GM21390 (cell line): ENCODE measurements around the gene RRN3.
A peak's percentile ranks its signal among the peaks of the same experiment; 100 is the strongest.
"Not testable (repeated sequence)": the region's sequence is repeated elsewhere in the genome, so short reads cannot be mapped to it uniquely, and the experiment has no call there.

Source experiments
- ATAC-seq: cut with Tn5 transposase; IDR thresholded peaks from one replicate; pipeline ENCODE4 v1.9.1; 2021; ENCODE audit not compliant: unreplicated experiment

RRN3 gene

GRCh38 chr16:15093955-15094827, at the start of gene RRN3:
RRN3 (minus strand) TSS chr16:15094272; CDS start chr16:15094233, 39 bp downstream.
- peak; percentile 99 for ATAC-seq

GRCh38 chr16:15143601-15144091, 49.6 kb upstream of the RRN3 start:
- not testable (repeated sequence) for ATAC-seq

GRCh38 chr16:15142891-15143600, 49.0 kb upstream of the RRN3 start:
- not testable (repeated sequence) for ATAC-seq

- not testable (repeated sequence) for ATAC-seq
Measured at GRCh38 chr16:15142107-15142890, 48.2 kb upstream of the RRN3 start.

GRCh38 chr16:15141586-15141985, 47.5 kb upstream of the RRN3 start:
- no peak for ATAC-seq

GRCh38 chr16:15140444-15141365, 46.6 kb upstream of the RRN3 start:
- not testable (repeated sequence) for ATAC-seq

GRCh38 chr16:15137514-15137913, 43.4 kb upstream of the RRN3 start:
- ATAC-seq, result not testable (repeated sequence)

GRCh38 chr16:15135483-15136360, 41.6 kb upstream of the RRN3 start:
- ATAC-seq, result not testable (repeated sequence)

GRCh38 chr16:15134752-15135482, 40.8 kb upstream of the RRN3 start:
- not testable (repeated sequence) for ATAC-seq

- not testable (repeated sequence) for ATAC-seq
Measured at GRCh38 chr16:15133554-15133953, 39.5 kb upstream of the RRN3 start.

GRCh38 chr16:15132719-15133428, 38.8 kb upstream of the RRN3 start:
- not testable (repeated sequence) for ATAC-seq

GRCh38 chr16:15130943-15131700, 37.0 kb upstream of the RRN3 start:
- ATAC-seq, result not testable (repeated sequence)

GRCh38 chr16:15130256-15130932, 36.3 kb upstream of the RRN3 start:
- not testable (repeated sequence) for ATAC-seq

GRCh38 chr16:15127641-15128425, 33.8 kb upstream of the RRN3 start:
- not testable (repeated sequence) for ATAC-seq

- not testable (repeated sequence) for ATAC-seq
Measured at GRCh38 chr16:15100372-15100987, 6.4 kb upstream of the RRN3 start.
